Sciatic nerve (tissue), 2 donors: Measurements from ENCODE around the gene MSMB. TPM values are rescaled to one million over a fixed set of nuclear protein-coding genes. Genes with fewer than 3 reads are reported as not detected.
"Not testable (repeated sequence)": the region's sequence is repeated elsewhere in the genome, so short reads cannot be mapped to it uniquely, and the experiment has no call there.

Source experiments
- ATAC-seq: fragments of 200-7000 bp; cut with Tn5 transposase; one replicate; pipeline ENCODE4 v1.9.1; 2020; ENCODE audit warnings: mild to moderate bottlenecking, moderate library complexity
- DNase-seq: peaks from one replicate; pipeline ENCODE4 v3.0.0-alpha.2; 2020; ENCODE audit warnings: low spot score
- intact Hi-C: fragments of 100-400 bp; cut with DNase I; formaldehyde crosslinking; loops from one replicate; pipeline ENCODE4 v1.14.2; 2022
- total RNA-seq: library from RNA; stranded (reverse); fragmentation: NEBNext Ultra II Directional; extraction: Animal tissue kit (Norgen Biotek cat#: 25700); gene quantifications from one replicate; pipeline ENCODE4 v1.2.1, GENCODE V29; 2021
- donor health status: DM: no; HTN: no; CAD: no.
- donor health status: DM: no; HTN: no; CAD: no.

MSMB gene
- total RNA-seq, 1 donor from 2014 or later = not detected

GRCh38 chr10:46074196-46074946, 28.3 kb upstream of the MSMB start:
- intact Hi-C loops = no loop called here
- DNase-seq (no peak), ATAC-seq (no peak)

DNA sequence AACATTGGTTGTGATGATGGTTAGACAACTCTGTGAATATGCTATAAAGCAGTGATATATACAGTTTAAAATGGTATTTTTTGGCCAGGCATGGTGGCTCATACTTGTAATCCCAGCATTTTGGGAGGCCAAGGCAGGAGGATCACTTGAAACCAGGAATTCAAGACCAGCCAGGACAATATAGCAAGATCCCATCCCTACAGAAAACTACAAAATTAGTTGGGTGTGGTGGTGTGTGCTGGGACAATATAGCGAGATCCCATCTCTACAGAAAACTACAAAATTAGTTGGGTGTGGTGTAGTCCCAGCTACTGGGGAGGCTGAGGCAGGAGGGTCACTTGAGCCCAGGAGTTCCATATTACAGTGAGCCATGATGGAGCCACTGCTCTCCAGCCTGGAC, 27.5 kb upstream of the MSMB start:
- DNase-seq (no peak), ATAC-seq (no peak)
- intact Hi-C loops = no loop called here

DNA sequence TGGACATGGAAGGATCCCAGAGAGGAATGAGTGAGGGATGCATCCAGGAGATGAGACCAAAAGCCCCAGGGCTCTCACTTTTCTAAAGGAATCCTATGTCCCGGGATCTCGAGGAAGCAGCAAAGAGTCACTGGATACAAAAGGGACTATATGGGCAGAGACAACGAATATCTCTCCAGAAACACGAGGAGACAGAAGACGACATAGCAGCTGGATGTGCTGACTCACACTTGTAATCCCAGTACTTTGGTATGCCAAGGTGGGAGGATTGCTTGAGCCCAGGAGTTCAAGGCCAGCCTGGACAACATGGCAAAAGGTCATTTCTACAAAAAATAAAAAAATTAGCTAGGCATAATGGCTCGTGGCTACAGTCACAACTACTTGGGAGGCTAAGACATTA, 24.7 kb upstream of the MSMB start:
- ATAC-seq = no peak
- intact Hi-C loops = no loop called here
- DNase-seq = no peak

- ATAC-seq (no peak), DNase-seq (no peak)
- intact Hi-C loops = no loop called here
These were observed 23.8 kb upstream of the MSMB start for GRCh38 chr10:46069771-46070463.

- ATAC-seq (no peak), DNase-seq (no peak)
- intact Hi-C loops = no loop called here
These were observed 22.8 kb upstream of the MSMB start for GRCh38 chr10:46068905-46069304.

DNA sequence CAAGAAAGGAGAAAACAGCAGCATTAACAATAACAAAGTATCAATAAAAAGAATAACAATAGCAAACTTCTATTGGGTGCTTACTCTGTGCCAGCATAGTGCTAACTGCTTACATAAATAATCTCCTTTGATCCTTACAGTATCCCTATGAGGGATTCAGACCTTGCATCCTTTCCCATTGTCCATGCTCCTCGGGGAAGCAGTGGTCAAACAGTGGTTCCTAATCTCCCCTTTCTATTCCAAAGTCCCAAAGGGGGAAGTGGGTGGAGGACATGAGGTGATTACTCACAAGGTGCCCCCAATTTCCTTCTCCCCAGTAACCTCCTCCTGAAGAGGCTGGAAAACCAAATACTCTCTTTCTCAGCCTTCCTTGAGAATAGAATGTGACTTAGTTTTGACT, 22.0 kb upstream of the MSMB start:
- no peak for ATAC-seq
- no peak for DNase-seq
- intact Hi-C loops = no loop called here

DNA sequence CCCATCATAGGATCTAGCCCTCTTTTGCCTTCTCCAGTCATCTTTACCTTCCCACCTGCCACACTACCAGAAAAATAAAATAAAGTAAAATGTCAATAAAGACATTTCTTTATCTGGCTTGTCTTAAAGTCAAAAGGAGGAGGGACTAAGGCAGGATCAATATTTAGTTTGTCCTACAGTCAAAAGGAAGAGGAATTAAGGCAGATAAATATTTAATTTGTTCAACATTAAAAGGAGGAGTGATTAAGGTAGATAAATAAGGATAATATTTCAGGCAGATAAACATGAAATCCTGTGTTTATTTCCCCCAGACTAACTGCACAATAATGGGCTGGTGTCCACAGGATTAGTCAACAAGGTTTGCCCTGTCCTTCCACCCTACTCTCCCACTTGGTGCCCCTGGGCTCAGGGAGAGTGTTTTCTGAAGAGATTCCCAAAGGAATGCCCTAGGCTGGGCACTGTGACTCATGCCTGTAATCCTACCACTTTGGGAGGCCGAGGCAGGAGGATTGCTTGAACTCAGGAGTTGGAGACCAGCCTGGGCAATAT, 18.3 kb upstream of the MSMB start:
- no peak for DNase-seq
- no peak for ATAC-seq
- intact Hi-C loops = no loop called here

DNA sequence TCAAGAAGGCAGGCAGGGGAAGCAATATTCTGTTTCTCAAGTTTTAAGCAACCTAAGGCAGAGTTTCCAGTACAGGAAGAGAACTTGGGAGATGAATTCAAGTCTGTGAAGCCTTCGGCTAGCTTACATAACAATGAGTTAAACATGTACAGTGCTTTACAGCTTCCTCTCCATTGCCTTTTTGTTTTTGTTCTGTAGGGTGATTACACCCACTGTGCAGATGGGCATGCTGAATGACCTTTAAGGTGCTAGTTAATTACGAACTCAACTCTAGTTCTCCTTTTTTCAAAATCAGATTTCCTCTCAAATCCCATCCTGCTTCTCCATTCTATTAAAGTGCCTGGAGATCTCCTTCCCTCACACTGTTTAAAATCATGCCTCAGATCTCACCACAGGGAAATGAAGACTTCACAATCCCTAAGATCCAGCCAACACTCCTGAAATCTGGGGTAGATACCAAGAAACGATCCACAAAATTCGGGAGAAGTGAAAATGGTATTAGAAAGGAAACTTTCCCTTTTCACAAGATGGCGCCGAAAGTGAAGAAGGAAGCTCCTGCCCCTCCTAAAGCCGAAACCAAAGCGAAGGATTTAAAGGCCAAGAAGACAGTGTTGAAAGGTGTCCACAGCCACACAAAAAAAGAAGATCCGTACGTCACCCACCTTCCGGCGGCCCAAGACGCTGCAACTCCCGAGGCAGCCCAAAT, 16.8 kb upstream of the MSMB start:
- ATAC-seq = no peak
- DNase-seq = no peak
- intact Hi-C loops = no loop called here

- no peak for DNase-seq
- no peak for ATAC-seq
- intact Hi-C loops = no loop called here
These were observed 14.6 kb upstream of the MSMB start for GRCh38 chr10:46060706-46061105.

- intact Hi-C loops, ATAC-seq, DNase-seq: not testable (repeated sequence)
These were observed 11.9 kb upstream of the MSMB start for GRCh38 chr10:46057927-46058326.

DNA sequence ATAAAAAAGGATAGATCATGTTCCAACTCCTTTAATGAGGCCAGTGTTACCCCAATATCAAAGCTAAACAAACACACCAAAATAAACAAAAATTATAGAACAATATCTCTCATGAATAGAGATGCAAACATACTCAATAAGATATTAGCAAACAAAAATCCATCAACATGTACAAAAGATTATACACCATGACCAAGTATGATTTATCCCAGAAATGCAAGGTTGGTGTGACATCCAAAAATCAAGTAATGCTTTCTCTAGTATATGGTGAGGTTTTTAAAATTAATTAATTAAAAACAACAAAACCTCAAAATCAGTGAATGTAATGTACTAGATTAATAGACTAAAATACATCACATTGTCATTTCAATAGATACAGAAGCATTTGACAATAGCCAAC, 11.0 kb upstream of the MSMB start:
- DNase-seq = no peak
- no peak for ATAC-seq
- intact Hi-C loops = no loop called here

- intact Hi-C loops = no loop called here
- DNase-seq (no peak), ATAC-seq (no peak)
These were observed 9.7 kb upstream of the MSMB start for GRCh38 chr10:46055771-46056170.

- intact Hi-C loops = no loop called here
- ATAC-seq = no peak
- DNase-seq = no peak
These were observed 7.7 kb upstream of the MSMB start for GRCh38 chr10:46053534-46054434.

GRCh38 chr10:46052791-46053375, 6.8 kb upstream of the MSMB start:
- ATAC-seq = no peak
- DNase-seq = no peak
- intact Hi-C loops = no loop called here

DNA sequence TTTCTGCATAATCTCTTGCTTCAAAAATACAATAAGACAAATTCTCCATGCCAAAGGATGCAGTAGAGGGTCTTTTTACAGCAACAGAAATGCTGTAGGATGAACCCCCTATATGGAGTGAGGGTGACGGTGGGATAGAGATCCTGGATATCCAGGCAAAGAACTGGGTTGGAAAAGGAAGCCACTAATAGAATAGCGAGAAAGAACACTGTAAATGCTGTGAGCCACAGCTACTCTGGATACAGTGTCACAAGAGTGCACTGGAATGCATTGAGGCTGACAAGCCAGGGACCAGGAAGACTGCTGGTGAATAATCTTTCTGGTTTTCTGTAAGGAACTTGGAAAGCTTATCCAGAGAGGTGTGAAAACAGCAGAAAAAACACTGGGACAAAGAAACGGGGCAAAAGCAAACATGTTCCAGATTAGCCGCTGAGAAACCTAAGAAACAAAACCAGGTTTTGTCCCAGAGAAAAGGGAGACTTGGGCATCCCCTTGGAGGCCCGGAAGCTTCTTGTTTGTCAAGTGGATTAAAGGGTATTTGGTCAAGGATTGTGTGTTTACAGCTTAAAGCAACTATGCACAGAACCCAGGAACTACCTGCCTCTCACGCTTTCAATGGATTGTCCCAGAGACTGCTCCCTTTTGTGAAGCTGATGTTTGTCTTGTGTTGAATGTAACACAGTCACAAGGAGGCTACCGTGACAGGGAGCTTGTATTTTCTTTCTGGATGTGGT, 6.2 kb upstream of the MSMB start:
- DNase-seq (no peak), ATAC-seq (no peak)
- intact Hi-C loops = no loop called here

DNA sequence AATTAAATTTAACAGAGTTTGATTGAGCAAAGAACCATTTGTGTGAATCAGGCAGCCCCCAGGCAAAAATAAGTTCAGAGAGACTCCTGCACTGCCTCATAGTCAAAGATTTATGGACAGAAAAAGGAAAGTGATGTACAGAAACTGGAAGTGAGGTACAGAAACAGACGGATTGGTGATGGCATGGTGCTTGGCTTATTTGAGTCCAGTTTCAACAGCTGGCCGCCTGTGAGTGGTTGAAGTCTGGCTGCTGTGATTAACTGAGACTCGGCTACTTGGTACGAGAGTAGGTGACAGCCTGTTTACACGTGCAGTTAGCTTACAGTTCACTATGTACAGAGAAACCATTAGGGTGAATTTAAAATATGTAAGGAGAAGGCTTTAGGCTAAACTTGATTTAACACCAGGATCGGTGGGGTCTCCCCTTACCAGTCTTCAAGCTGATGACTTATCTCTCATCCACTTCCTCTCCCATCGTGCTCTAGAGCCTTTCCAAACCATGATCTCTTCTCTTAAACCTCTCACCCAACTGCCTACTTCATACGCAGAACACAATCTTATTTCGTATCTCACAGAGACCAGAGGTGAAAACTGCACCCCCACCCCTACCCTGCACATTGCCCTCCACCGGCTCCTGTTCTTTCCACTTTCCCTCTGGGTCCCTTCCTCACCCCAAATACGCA, 5.0 kb upstream of the MSMB start:
- ATAC-seq (no peak), DNase-seq (no peak)
- intact Hi-C loops = no loop called here

GRCh38 chr10:46049497-46049831, 3.4 kb upstream of the MSMB start:
- DNase-seq, ATAC-seq, intact Hi-C loops: not testable (repeated sequence)

GRCh38 chr10:46048152-46048551, 2.1 kb upstream of the MSMB start:
- DNase-seq = no peak
- intact Hi-C loops = no loop called here
- no peak for ATAC-seq
